ENCODE measurements around the gene U2SURP.

- TF ChIP-seq CTCF (IDR thresholded peaks at IDR 0.05) (no peak), POLR2A (IDR thresholded peaks at IDR 0.05) (no peak), EP300 (IDR thresholded peaks at IDR 0.05) (no peak)
Observed at GRCh38 chr3:142999881-143000280, 1.5 kb upstream of the U2SURP start.
